HT1080 (cell line): ENCODE data around the gene BAIAP2L1. TPM values are rescaled to one million over a fixed set of nuclear protein-coding genes. Genes with fewer than 3 reads are reported as not detected.
A peak's percentile ranks its signal among the peaks of the same experiment; 100 is the strongest.
"Not testable (repeated sequence)": the region's sequence is repeated elsewhere in the genome, so short reads cannot be mapped to it uniquely, and the experiment has no call there.

ENCODE experiments used
- DNase-seq: peaks from one replicate; pipeline ENCODE4 v3.0.0-alpha.2; 2015; ENCODE audit warnings: low read depth
- total RNA-seq: library from RNA; depleted of rRNA; stranded (reverse); fragments of >200 nt; shearing (Covaris generic); gene quantifications from 2 replicates; pipeline ENCODE4 v1.2.3, GENCODE V29; 2014

The BAIAP2L1 gene
- total RNA-seq, 1 experiment from 2014 or later = 11.1 TPM

GRCh38 chr7:98399462-98399861 lies 1.4 kb downstream of the BAIAP2L1 start:
- DNase-seq = no peak

GRCh38 chr7:98398567-98399372 lies 2.1 kb downstream of the BAIAP2L1 start:
- DNase-seq = no peak

GRCh38 chr7:98396768-98397167 lies 4.1 kb downstream of the BAIAP2L1 start:
- no peak for DNase-seq

GRCh38 chr7:98395951-98396350 lies 4.9 kb downstream of the BAIAP2L1 start:
- DNase-seq = no peak

- no peak for DNase-seq
These were observed 5.4 kb downstream of the BAIAP2L1 start for GRCh38 chr7:98395481-98395880.

GRCh38 chr7:98394377-98394836 lies 6.5 kb downstream of the BAIAP2L1 start:
- peak; percentile 55 for DNase-seq

GRCh38 chr7:98387544-98388226 lies 13.2 kb downstream of the BAIAP2L1 start:
- no peak for DNase-seq

- no peak for DNase-seq
These were observed 13.8 kb downstream of the BAIAP2L1 start for GRCh38 chr7:98387131-98387530.

GRCh38 chr7:98385532-98385931 lies 15.4 kb downstream of the BAIAP2L1 start:
- DNase-seq = not testable (repeated sequence)

- DNase-seq = no peak
These were observed 22.6 kb downstream of the BAIAP2L1 start for GRCh38 chr7:98378210-98378819.

- no peak for DNase-seq
These were observed 24.2 kb downstream of the BAIAP2L1 start for GRCh38 chr7:98376711-98377110.

GRCh38 chr7:98375664-98376063 lies 25.2 kb downstream of the BAIAP2L1 start:
- peak; percentile 29 for DNase-seq

- DNase-seq = no peak
These were observed 26.6 kb downstream of the BAIAP2L1 start for GRCh38 chr7:98374285-98374680.

GRCh38 chr7:98372993-98373392 lies 27.9 kb downstream of the BAIAP2L1 start:
- peak; percentile 78 for DNase-seq

GRCh38 chr7:98369726-98370125 lies 31.2 kb downstream of the BAIAP2L1 start:
- DNase-seq = peak; percentile 76

- DNase-seq = no peak
These were observed 32.2 kb downstream of the BAIAP2L1 start for GRCh38 chr7:98368716-98369115.

GRCh38 chr7:98366562-98366938 lies 34.3 kb downstream of the BAIAP2L1 start:
- DNase-seq = no peak

- no peak for DNase-seq
These were observed 34.9 kb downstream of the BAIAP2L1 start for GRCh38 chr7:98365863-98366561.

GRCh38 chr7:98364220-98364619 lies 36.7 kb downstream of the BAIAP2L1 start:
- no peak for DNase-seq

- no peak for DNase-seq
These were observed 38.4 kb downstream of the BAIAP2L1 start for GRCh38 chr7:98362517-98362916.
